ENCODE results near the gene DIAPH2.

DIAPH2 gene

DNA sequence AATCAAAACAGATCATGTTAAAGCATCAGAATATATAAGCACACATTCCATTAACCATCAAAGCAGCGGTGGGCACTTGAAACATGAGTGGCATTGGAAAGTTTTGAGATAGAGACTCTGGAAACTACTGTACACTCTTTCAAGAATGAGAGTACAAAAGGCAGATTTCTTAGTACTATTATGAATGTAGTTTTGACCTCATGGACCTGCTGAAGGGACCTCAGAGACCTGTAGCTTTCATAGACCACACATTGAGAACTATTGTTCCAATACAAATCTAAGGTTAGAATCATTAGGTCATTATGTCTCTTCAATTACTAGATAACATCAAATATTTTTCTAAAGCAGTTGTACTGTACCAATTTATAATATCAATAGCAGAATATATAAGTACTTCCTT, 482.7 kb downstream of the DIAPH2 start:
- DNase-seq (ENCODE audit: low read depth, low spot score) = no peak

DNA sequence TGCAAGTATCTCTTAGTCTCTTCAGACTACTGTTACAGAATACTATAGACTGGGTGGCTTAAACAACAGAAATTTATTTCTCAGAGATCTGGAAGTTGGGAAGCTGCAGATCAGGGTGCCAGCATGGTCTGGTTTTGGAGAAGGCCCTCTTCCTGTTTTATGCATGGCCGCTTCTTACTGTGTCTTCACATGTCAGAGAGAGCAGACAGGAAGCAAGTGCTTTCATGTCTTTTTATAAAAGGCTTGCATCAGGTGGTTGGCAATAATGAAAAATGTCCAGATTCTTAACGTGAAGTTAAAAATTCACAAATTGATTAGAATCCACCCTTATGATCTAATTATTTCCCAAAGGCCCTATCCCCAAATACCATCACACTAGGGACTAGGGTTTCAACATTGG, 484.0 kb downstream of the DIAPH2 start:
- DNase-seq (ENCODE audit: low read depth, low spot score) = no peak

DNA sequence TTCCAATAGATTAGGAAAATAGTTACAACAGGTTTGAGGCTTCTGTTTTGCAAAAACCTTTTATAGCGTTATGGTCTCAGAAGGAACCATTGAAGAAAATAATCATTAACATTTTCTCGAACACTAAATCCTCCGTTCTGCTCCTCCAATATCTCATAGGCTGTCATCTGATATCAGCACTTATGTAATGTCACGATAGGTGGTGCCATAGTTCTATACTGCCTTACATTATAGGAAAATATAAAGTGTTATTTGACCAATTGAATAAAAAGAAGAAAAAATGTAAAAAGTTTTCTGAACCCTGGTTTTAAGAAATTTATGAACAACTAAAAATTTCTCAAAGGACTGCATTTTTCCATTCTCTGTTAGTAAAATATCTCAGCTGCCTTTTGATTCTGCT, 490.5 kb downstream of the DIAPH2 start:
- DNase-seq (ENCODE audit: low read depth, low spot score) = no peak

DNA sequence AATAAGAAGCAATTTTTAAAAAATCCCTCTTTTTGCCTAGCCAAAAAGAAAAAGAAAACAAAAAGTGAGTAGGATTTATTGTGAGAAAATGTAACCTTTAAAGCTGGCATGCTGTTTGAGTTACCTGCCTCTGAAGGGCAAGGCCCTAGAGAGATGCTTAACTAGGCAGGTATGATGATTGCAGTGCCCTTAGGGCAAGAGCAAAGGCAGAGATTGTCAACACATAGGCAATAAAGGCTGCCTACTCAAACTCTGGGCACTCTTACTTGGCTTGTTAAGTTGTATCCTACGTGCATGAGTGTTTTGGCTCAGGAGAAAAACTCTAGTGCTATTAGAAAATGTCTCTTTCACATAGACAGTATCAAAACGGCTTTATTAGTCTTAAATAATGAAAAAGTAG, 505.0 kb downstream of the DIAPH2 start:
- no peak for DNase-seq (ENCODE audit: low read depth, low spot score)

DNA sequence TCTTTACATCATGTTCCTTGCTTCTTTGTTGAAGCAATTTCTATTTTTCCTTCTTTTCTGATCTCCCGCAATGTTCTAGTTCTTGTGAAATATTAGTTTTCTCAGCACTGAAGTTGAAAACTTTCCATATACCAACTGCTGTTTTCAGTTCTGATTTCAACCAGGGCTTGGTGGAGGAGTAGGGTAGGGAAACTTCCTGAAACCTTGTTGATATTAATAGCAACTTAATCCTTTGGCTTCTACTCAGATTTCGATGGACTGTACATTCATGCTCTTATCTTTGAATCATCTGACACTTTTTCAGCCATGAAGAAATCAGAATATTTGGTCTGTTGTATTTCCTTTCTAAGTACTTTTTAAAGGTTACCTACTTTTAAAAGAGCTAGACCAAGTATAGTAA, 514.9 kb downstream of the DIAPH2 start:
- DNase-seq (ENCODE audit: low read depth, low spot score) = no peak

DNA sequence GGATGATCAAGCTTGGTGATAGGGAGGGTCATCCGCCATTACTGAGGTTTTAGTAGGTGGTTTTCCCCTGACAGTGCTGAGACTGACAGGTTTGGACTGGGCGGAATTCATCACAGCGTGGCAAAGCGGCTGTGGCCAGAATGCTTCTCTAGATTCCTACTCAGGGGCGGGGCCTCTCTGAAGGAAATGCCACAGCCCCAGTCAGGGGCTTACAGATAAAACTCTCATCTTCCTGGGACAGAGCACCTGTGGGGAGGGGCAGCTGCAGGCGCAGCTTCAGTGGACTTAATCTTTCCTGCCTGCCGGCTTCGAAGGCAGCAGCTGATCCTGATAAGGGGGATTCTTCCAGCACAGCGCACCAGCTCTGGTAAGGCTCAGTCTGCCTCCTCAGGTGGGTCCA, 515.8 kb downstream of the DIAPH2 start:
- no peak for DNase-seq (ENCODE audit: low read depth, low spot score)

DNA sequence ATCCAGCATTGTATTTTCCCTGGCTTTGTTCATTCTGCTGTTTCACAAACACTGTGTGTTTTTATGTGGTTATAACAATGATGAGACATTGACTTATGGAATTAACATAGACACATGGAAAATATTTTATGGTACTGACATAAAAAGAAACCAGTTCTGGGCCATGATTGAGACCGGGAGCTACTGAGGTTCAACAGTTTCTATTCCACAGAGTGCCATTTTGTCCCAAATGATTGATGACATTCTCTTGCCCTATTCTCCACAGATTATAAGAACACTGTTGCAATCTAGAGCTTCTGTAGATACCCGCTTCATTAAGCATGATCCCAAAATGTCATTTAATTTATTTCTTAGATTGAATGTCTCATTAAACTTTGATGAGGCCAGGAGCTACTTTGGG, 525.9 kb downstream of the DIAPH2 start:
- DNase-seq (ENCODE audit: low read depth, low spot score) = no peak

DNA sequence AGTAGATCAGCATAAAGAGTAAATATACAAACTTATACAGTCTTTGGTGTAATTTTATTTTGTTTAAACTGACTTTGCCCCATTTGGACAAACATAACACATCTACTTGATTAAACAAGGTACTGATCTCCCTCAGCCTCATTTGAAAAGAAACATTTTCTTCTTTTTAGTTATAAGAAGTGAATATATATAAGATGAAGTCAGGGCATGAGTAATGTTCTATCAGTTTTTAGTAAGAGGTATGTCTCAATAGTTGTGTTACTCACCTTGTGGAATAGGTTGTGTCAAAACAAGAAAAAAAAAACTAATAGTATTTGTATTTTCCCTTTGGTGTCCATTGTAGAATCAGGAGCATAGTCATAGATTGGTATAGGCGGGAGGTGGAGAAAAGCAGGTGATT, 526.4 kb downstream of the DIAPH2 start:
- no peak for DNase-seq (ENCODE audit: low read depth, low spot score)

DNA sequence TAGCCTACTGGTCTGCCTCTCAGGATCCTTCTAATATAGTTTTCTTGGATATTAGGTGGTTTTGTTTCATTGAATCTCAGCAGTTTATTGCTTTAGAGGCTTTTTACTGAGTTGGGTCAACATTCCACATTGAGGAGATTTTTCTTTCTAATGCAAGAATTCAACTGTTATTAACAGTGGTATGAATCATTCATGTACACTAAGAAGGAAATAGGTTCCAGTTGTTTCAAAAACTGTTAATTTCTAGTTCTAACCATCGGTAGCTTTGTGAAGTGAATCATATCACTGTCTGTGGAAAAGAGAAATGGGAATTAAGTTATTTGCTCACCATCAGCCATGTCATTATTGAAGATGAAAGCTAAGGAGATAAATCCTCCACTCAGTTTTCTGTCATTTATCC, 530.5 kb downstream of the DIAPH2 start:
- DNase-seq (ENCODE audit: low read depth, low spot score) = no peak

DNA sequence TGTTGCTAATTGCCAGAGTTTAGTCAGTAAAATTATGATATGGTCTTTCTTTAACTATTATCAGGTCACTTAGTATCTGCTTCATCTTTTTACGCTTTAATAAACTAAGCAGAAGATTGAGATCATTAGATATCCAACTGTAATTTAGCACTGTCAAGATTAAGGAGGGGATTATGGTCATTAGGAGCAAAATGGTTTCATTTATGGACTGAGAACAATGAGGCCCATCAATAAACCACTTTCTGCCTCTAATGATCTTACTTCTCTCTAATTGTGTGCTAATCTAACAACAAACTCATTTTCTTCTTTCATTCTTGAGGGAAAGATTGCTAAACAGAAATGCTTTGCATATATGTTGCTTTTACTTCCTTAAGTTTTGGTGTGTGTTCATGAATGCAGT, 539.5 kb downstream of the DIAPH2 start:
- DNase-seq (ENCODE audit: low read depth, low spot score) = no peak

DNA sequence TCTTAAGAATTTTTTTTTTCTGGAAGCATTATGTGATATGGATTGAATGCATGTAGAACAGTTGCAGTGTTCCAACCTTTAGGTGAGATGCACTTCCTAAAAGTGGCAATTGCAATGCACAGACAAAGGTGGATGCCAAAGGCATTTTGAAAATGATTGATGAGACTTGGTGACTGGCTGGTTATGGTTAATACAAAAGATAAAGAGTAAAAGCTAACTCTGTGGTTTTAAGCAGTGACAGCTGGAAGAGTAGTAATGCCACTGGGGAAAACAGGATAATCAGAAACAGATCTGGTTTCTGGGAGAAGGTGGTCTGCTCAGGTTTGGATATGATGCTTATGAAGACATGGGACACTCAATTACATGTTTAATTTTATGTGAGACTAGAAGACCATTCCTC, 544.7 kb downstream of the DIAPH2 start:
- DNase-seq (ENCODE audit: low read depth, low spot score) = no peak

DNA sequence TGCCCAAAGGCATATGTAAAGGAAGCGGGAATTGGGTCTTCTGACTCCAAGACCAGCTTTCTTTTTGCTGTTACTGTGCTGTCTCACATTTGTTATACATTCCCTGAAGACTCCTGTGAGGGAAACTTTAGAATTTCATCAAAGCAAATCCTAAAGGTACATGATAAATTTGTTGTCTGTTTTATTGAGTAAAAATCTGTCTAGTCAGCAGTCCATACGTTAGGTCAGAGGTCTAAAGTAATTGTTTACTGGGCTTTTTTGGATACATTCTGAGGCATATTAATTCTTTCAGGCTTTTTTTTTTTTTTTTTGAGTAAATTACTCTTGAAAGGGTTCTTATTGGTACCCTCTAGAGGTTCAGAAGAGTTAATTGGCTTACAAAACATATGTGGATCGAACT, 546.3 kb downstream of the DIAPH2 start:
- DNase-seq (ENCODE audit: low read depth, low spot score) = no peak

DNA sequence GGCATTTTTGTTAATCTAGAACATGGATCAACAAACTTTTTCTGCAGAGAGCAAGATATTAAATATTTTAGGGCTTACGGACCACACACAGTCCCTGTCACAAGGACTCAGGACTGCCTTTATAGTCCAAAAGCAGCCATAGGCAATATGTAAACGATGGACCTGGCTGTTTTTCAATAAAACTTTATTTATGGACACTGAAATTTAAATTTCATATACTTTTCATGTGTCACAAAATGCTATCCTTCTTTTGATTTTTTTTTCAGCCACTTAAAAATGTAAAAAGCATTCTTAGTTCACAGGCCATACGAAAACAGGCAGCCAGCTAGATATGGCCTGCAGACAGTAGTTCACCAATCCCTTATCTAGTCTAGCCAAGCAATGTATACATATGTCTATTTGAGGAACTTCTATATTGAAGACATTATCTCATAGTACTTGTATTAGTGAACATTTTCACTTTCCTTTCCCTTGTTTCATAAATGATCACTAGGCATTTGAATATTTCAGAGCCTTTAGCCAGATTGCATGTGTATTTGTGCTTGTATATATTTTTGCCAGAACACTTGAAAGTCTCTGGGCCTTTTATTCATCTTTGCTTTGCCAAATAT, 549.9 kb downstream of the DIAPH2 start:
- no peak for DNase-seq (ENCODE audit: low read depth, low spot score)

DNA sequence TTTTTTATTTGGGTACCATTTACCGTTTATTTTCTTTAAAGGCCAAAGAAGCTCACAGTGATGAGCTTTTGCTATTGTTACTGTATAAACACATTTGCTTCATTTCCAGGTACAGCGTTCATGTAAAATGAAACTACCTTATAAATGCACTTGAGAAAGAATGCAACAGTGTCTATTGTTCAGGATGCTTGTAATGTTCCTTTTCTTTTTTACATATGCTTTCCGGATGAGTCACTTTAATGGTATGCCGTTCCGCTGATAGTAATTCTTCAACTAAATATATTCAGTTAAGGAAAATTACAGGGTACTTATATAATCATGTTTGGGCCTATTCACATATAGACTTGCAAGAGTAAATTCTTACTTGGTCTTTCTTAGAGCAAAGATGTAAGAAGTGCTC, 554.0 kb downstream of the DIAPH2 start:
- DNase-seq (ENCODE audit: low read depth, low spot score) = no peak

DNA sequence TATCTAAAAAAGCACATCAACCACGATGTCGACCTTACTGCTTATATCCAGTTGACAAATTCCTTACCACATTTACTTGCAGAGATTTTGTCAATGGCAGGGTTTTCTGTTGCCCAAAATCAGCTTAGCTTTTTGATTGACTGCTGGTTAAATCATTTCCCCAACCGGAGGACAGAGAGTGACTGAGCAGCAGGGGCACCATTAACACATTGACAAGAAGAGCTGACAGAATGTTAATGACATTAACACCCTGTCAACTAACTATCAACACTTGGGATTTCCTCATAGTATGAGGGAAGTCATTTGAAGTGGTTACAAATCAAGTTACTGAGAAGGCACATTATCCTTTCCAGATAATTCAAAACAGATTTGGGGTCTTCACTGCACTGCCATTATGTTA, 567.5 kb downstream of the DIAPH2 start:
- DNase-seq (ENCODE audit: low read depth, low spot score) = no peak

DNA sequence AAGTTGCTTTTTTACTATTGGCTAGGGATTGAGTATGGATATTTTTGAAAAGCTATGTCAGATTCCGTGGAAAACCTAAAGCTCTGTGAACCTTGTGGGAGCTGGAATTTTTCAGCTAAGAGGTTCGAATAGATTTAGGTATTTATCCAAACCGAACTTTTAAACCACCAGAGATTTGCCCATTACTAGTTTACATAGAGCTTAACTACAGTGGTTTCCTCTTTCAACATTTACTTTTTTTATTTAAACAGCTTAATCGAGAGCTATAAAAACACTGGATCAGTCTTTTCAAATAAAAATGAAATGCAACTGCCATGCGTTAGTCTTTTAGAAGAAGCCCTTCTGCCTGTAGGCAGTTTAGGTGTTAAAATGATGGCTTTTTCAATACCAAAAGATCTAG, 576.0 kb downstream of the DIAPH2 start:
- no peak for DNase-seq (ENCODE audit: low read depth, low spot score)

DNA sequence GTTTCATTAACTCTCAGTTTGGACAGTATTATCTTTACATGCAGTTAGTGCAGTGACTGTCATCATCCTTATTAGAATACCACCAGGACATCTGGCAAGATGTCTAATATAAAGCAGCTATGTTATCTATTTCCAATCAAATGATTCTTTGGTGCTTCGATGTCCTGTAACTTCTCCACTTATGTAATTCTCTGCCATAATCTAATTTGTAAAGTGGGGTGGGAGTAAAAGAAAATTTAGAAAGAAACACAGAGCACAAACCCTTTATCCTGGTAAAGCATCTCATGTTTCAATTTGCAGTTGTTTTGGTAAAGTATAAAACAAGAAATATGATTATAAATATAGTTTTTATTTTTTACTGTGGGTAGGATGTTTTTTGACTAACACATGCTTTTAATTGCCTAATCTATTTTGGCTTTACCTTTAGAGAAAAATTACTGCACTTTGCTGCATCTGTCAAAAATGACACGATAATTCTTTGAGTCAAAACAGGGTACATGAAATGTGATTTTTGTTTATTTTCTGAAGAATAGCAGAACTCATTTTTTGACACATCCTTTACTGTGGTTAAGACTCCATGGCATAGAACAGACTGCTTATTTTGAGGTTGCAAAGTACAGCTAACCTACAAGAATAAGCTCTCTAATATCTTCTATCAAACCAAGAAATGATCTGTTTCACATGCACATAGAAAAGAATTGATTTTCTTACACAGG, 581.9 kb downstream of the DIAPH2 start:
- no peak for DNase-seq (ENCODE audit: low read depth, low spot score)

DNA sequence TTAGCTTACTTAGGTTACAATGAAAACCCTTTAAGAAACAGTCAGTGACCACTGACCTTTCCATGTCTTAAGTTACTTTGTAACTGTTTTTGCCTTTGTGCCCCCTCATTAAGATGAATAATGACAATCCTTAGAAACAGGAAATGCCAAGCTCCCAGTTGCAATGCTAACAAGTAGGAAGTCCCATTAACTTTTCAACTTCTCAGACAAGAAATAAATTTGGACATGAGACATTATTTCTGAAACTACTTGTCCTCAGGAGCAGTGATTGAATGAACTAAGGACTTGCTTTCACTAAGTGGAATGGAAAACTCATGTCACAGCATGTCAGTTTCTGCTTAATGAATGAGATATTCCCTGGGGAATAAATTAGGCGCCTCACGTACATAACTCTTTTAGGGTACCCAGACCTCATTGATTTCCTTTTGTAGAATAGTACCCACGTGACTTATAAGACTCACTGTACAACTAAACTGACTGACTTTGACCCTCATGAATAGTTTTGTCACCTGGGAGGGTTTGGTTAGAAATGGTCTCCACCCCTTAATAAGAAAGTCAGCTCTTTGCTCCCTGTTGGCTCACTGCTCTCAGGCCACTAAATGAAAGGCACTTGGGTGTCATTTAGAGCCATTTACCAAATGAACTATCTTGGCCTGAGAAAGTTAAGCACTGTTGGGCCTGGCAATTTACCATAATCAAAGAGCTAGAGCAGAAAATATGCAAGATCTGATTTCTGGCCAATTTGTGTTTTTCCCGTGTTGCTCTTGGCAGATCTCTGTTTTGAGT, 582.9 kb downstream of the DIAPH2 start:
- no peak for DNase-seq (ENCODE audit: low read depth, low spot score)

DNA sequence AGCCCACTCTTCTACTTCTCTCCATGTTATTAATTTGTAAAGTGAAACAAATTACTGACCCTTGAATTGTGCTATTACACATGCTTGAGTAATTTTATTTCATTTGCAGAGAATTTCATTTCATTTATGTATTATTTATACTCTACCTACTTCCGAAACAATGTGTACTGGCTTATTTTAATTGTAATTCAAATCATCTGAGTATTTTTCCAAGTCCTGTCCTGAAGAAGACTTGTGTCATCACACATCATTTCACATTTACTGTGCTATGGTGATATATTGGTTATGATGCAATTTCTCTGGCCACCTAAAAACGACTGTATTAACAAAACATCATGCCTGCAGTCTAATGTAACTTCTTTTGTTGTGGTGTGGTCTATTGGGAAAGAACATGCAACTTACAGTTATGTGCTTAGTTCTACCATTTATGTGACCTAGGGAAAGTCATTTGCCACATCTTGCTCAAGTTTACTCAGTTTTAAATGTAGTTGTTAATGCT, 583.6 kb downstream of the DIAPH2 start:
- DNase-seq (ENCODE audit: low read depth, low spot score) = no peak

DNA sequence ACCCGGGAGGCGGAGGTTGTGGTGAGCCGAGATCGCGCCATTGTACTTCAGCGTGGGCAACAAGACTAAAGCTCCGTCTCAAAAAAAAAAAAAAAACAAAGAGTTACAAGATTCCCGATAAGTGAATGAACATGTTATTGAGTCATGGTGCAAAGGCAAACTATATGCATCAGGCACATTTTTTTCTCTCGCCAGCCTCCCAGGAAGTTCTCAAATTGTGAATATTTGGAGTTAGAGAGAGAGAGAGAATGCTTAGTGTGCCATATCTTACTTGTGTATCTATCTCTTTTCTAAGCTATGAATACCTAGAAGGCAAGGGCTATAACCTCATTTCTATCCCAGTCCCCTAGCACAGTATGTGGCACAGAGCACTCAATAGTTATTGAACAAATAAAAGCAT, 599.9 kb downstream of the DIAPH2 start:
- no peak for DNase-seq (ENCODE audit: low read depth, low spot score)

DNA sequence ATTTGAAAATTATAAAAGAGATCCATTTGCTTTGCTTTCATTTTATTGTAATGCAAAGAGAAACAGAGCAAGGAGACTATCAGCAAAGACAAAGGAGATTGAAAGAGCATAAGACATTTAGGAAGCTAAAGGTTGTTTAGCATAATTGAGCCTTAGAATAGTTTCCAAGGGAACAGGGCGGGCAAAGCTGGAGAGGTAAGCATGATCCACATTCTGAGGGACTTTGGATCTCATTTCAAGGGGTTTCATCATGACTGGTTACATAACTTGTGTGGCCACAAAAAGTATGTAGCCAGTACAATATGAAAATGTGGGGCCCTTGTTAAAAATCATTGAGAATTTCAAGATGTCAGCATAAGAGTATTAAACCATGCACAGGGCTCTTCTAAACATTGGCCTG, 605.6 kb downstream of the DIAPH2 start:
- DNase-seq (ENCODE audit: low read depth, low spot score) = no peak

DNA sequence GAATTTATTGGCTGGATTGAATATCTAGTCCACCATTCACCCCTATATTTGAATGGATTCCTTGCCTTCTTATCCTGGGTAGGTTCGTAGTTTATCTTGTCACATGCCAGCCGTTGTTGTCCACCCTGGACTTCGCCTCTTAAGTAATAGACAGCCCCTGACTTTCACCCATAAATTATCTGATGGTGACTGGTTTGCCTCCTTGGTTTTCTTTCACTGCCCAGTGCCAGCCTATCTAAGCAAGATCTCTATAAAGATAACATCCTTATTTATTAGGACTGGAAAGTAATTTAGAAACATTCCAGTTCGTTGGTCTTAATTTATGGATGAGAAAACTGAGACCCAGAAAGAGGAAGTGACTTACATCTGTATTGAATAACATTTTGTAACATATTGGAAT, 609.4 kb downstream of the DIAPH2 start:
- no peak for DNase-seq (ENCODE audit: low read depth, low spot score)

DNA sequence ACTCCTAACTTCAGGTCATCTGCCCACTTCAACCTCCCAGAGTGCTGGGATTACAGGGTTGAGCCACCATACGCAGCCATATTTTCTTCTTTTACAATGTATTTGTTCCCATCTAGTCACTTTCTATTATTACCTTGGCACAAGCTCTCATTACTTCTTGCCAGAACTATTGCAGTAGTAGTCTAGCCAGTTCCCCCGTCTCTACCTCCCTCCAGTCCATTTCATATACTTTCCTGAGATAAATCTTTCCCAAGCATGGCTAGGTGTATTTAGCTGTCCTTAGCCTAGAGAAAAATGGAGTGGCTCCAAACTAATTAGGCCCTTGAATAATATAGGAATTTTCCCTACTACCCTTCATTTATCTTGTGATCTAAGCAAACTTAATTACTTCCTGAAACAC, 611.3 kb downstream of the DIAPH2 start:
- DNase-seq (ENCODE audit: low read depth, low spot score) = no peak

Data from activated CD4-positive, CD25-positive, alpha-beta regulatory T cell treated with anti-CD3 and anti-CD28 coated beads, Interleukin-2, amount 50 U/mL, for 16 hours (primary cell).